ENCODE measurements around the gene SECISBP2L. TPM values are rescaled to one million over a fixed set of nuclear protein-coding genes. Genes with fewer than 3 reads are reported as not detected.

Gene SECISBP2L
- total and polyA plus RNA-seq, 10 of the 15 experiments (the other 5 are each of a cell fraction or from before 2014, with no cell fraction given), result 1.4 to 24.2 (median 10.4) TPM

DNA sequence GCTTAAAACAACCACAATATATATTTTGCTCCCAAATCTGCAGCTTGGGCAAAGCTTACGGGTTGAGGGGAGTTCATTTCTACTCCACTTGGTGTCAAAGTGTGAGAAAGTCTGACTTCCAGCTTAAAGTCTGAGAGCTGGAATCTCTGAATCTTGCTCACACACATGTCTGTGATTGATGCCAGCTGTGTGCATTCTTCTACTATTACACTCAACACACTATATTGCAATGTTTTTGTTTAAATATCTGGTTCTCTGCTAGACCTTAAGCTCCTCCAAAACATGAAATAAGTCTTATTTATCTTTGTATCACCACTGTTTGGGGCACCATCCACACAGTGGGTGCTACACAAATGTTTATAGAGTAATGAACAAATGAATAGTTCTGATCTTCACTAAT, 36.7 kb upstream of the SECISBP2L start (continued):
- no peak for TF ChIP-seq FOXM1 (IDR thresholded peaks at IDR 0.05; ENCODE audit: low read depth, low read length)
- TF ChIP-seq ATF3 (IDR thresholded peaks at IDR 0.05; ENCODE audit: borderline replicate concordance, extremely low read depth, low read depth, low read length), result no peak
- no peak for TF ChIP-seq NRF1 (conservative IDR thresholded peaks at IDR 0.05; ENCODE audit: low read depth, low read length)

DNA sequence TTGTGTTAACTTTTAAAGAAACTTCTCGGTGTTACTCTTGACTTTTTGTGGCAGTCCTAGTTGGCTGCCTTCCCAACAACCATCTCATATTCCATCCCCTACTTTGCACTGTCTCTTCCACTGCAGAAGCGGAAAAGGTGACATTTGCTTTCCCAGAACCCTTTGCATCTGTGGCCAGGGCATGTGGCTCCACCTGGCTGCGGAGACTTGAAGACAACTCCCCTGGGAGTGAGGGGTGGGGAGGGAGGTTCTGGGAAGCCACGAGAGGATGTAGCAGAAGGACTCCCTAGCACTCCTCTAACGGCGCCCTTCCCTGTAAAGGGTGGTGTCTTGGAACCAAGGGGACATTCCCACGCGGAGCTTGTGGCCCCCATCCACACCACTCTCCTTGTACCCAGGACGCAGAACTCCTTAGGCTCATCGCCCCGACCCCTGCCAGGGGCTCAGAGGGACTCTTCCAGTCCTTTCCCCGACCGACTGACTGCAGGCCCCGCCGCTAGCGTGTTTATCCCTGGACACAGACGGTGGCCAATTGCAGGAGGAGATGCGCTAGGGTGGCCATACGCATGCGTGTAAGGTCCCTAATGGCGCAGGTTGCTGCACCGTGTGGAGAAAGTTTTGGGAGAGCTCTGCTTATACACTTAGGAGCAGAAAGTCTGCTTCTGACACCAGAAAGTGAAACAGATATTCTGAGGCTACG, 33.2 kb upstream of the SECISBP2L start:
- FAIRE-seq, result no peak
- POLR2A ChIA-PET, result no interaction called here
- intact Hi-C loops (cut with micrococcal nuclease; ENCODE audit: unreplicated experiment), result no loop called here

More for the DNA sequence above, 33.2 kb upstream of the SECISBP2L start:
- BruUV-seq (replicated peaks), result no TSS peak
- ATAC-seq, result no peak; the same call in 1 of the 3 replicates
- DNase-seq (ENCODE audit: low read depth, low spot score), result no peak
- ChIA-PET SMC1A (ENCODE audit: uncharacterized antibody, unreplicated experiment) (interaction anchor here (1.8 kb wide), 1 partner anchor 13 kb away, joined by 7 read pairs; no protein-coding TSS in a partner anchor), RAD21 (ENCODE audit: unreplicated experiment) (no interaction called here), CTCF (no interaction called here)
- Histone ChIP-seq H3K9me3 (replicated peaks; ENCODE audit: control insufficient read depth, insufficient read depth, low read length) (no peaks in the 10 kb centered on the region), H3K4me2 (ENCODE audit: control insufficient read depth, insufficient read depth) (no peak overlapping the region), H3K27me3 (replicated peaks in 1 of 2; ENCODE audit: control insufficient read depth in 2 of 2, insufficient read depth in 2 of 2, low read length in 1 of 2) (no peaks in the 10 kb centered on the region), H3K9ac (ENCODE audit: control insufficient read depth, insufficient read depth, low read length) (no peak overlapping the region), H3K4me1 (ENCODE audit: control insufficient read depth, insufficient read depth, low read length) (no peaks in the 10 kb centered on the region), H3K4me3 (no peak overlapping the region), H2AFZ (ENCODE audit: control insufficient read depth, low read depth, low read length) (no peak overlapping the region), H3K79me2 (ENCODE audit: control insufficient read depth, insufficient read depth, low read length) (no peaks in the 10 kb centered on the region), H3K36me3 (ENCODE audit: control insufficient read depth in 2 of 2, insufficient read depth in 2 of 2, low read length in 1 of 2) (no peaks in the 10 kb centered on the region), H3K27ac (ENCODE audit: control insufficient read depth, insufficient read depth) (no peak overlapping the region), H4K20me1 (ENCODE audit: control insufficient read depth, insufficient read depth) (no peaks in the 10 kb centered on the region)
- in situ Hi-C loops (cut with MboI), result no loop called here
- 81% methylated on average over 23 of the region's 23 CpGs for WGBS (ENCODE audit: insufficient coverage, insufficient replicate concordance, low lambda C conversion rate, missing lambda C conversion rate)
- no peak for TF ChIP-seq CTCF (IDR thresholded peaks at IDR 0.05 in 2 of 3, conservative IDR thresholded peaks at IDR 0.05 in 1 of 3; ENCODE audit: control insufficient read depth in 2 of 3, extremely low read depth in 1 of 3, insufficient read depth in 1 of 3, low read depth in 3 of 3, low read length in 3 of 3)
- TF ChIP-seq HCFC1 (IDR thresholded peaks at IDR 0.05; ENCODE audit: low read length), result no peak
- TF ChIP-seq TAF1 (IDR thresholded peaks at IDR 0.05; ENCODE audit: borderline replicate concordance, low read depth, low read length), result no peak
- TF ChIP-seq NR2C2 (IDR thresholded peaks at IDR 0.05; ENCODE audit: borderline replicate concordance, control insufficient read depth, insufficient read length, low read depth), result no peak
- no peak for TF ChIP-seq E2F8 (IDR thresholded peaks at IDR 0.05; ENCODE audit: low read depth, partially characterized antibody)
- TF ChIP-seq GATAD2B (conservative IDR thresholded peaks at IDR 0.05; ENCODE audit: low read depth), result no peak
- no peak for TF ChIP-seq POLR2AphosphoS2 (IDR thresholded peaks at IDR 0.05; ENCODE audit: low read depth, low read length)
- TF ChIP-seq USF1 (IDR thresholded peaks at IDR 0.05; ENCODE audit: borderline replicate concordance, extremely low read length, insufficient read depth, low read depth, low read length), result no peak
- no peak for TF ChIP-seq ZBED1 (IDR thresholded peaks at IDR 0.05; ENCODE audit: borderline replicate concordance)
- no peak for TF ChIP-seq ZNF24 (IDR thresholded peaks at IDR 0.05)
- no peak for TF ChIP-seq SIX5 (IDR thresholded peaks at IDR 0.05; ENCODE audit: low read depth, low read length, severe bottlenecking)
- no peak for TF ChIP-seq NR2F1 (conservative IDR thresholded peaks at IDR 0.05)

All from GM12878 (cell line).